GM19035 (cell line): ENCODE measurements around the gene KRTAP21-1.
"Not testable (repeated sequence)": the region's sequence is repeated elsewhere in the genome, so short reads cannot be mapped to it uniquely, and the experiment has no call there.

Experiments used
- ATAC-seq: cut with Tn5 transposase; IDR thresholded peaks from one replicate; pipeline ENCODE4 v1.9.1; 2021; ENCODE audit not compliant: unreplicated experiment

Gene KRTAP21-1

DNA sequence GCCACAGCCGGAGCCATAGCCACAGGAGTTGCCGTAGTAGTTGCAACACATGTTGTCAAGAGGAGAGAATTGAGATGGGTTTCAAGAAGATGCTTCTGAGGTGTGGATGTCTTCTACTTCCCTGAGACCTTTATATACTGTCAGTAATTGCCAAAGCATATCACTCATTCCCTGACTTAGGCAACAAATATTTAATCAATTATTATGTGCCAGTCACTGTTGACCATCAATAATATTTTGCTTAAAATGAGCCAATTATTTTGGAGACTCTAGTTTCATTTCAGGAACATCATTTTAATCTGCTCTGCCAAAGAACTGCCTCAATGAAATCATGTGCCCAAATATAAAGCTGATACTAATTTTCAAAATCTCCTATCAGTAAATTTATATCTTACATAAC, at the start of gene KRTAP21-1:
KRTAP21-1 (minus strand) TSS at position 101 of the 400 bp plus-strand sequence; CDS start at position 51, 50 bp downstream.
- ATAC-seq, result not testable (repeated sequence)

GRCh38 chr21:30800605-30801004, 45.4 kb upstream of the KRTAP21-1 start:
- ATAC-seq, result no peak

GRCh38 chr21:30793581-30794314, 38.5 kb upstream of the KRTAP21-1 start:
- ATAC-seq, result no peak

- ATAC-seq, result no peak
Observed at GRCh38 chr21:30779249-30779648, 24.0 kb upstream of the KRTAP21-1 start.

DNA sequence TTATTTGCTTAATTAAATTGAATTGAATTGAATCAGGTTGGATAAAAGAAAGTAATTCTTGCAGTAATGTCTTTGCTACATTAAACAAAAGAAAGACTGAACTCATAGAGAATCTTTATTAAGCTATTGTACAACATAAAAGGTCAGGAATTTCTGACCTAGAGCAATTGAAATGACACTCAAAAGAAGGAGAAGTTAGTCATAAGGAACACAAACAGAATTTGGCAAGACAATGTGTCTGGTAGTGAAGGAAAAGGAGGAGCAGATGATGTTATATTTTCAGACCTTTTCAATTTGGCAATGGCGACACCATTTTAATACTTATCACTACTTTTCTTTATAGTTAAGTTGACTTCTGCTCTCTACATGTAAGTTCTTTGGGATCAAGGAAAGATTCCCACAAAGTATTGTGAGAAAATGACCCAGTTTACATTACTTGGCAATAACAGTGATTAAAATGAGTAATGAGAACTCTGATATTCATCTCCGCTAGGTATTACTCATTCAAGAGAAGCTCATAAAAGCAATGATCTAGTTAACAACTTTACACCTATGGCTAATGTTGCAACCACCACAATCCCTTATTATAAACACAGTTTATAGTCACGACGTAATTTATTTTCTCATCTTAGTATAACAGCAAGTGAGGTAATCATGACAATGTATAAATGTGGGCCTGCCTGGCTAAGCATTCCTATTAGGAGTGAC, 14.7 kb upstream of the KRTAP21-1 start:
- ATAC-seq, result no peak

- no peak for ATAC-seq
Observed at GRCh38 chr21:30760776-30761175, 5.5 kb upstream of the KRTAP21-1 start.

DNA sequence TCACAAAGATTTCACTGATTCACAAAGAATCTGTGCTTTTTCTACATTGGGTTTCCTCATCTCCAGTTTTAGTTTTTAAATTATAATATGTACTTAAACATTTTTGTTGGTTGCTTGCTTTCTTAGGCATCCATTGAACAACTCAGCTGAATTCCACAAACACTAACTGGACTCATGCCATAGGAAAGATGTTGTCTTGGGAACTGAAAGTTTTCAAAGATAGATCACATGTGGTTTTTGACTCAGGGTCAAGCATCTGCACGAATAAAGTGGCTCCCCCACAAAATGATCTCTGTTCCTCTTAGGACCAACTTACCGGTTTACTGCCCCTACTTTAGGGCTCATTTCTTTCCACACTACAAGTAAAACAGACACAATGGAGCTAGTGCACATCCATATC, 3.1 kb upstream of the KRTAP21-1 start:
- no peak for ATAC-seq

DNA sequence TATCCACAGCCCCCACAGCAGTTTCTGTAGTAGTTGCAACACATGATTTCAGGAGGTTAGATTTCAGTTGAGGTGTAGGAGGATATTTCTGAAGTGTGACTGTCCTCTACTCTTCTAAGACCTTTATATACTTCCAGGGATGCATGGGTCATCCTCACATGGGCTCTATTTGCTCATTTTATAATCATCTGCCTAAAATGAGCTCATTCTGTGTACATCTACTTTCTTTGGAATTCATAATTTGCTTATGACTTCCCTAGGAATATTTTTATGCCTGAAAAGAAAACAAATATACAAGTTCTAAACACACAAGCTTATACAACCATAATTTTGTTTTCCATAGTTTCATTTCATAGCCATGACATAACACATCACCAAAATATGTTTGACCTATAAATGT, 8.1 kb downstream of the KRTAP21-1 start, which contains the start of gene KRTAP21-2:
KRTAP21-2 (minus strand) TSS at position 101 of the 400 bp plus-strand sequence; CDS start at position 44, 57 bp downstream.
- ATAC-seq, result no peak

DNA sequence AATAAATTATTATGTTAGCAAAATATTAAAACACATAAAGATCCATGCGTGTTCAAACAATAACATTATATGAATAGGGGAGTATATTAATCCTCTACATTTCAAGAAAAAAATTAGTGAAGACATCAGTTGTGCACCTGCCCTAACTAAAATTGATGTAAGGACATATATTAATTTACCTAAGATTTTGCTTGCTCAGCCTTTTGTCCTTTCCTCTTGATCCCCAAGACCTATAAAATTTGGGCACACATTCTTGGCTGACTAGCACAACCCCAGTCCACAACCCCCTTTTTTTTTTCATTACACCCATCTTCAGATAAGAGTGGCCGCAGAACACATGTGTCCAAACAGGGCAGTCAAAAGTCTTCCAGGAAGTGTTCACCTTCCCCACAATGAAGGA, 14.8 kb downstream of the KRTAP21-1 start:
- ATAC-seq, result no peak

GRCh38 chr21:30733026-30733425, 22.2 kb downstream of the KRTAP21-1 start:
- ATAC-seq, result no peak

GRCh38 chr21:30726726-30727125, 28.5 kb downstream of the KRTAP21-1 start:
- ATAC-seq, result no peak

DNA sequence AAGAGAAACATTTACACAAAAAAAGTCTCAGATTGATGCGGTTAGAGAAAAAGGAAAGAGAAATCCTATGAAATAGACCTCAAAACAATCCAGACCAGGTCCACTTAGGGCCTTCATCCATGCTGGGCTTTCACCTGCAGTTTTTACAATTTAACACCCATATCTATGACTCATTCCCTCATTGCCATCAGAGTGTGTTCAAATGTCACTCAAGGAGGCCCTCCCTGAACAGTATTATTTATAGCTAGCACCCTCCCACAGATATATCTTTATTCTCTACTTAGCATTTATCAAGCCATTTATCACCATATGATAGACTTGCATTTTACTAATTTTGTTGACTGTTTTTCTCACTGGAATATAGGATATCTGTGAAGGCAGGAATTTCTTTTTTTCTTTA, 35.8 kb downstream of the KRTAP21-1 start:
- ATAC-seq, result no peak

GRCh38 chr21:30718239-30718909, 36.9 kb downstream of the KRTAP21-1 start, which contains the start of gene KRTAP21-3:
KRTAP21-3 (minus strand) TSS chr21:30718777; CDS start chr21:30718759, 18 bp downstream.
- ATAC-seq, result no peak

- ATAC-seq, result no peak
Observed at GRCh38 chr21:30717105-30717504, 38.1 kb downstream of the KRTAP21-1 start.

DNA sequence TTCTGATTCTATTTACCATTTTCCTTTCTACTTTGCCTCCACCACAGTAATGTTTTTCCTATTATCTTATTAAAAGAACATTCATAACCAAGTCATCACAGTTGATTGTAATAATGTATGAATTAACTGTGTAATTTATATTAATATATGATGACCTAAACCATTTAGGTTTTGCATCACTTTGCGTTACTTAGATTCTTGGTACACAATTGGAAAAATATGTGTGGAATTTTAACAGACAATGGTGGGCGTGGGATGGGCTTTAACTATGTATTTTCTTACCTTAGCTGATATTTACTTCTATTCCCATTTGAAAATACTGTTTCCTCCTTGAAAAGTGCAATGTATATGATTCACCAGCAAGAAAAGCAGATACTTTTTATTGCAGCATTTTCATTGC, 40.3 kb downstream of the KRTAP21-1 start:
- no peak for ATAC-seq

- no peak for ATAC-seq
Observed at GRCh38 chr21:30714456-30714855, 40.8 kb downstream of the KRTAP21-1 start.

- ATAC-seq, result no peak
Observed at GRCh38 chr21:30713766-30714165, 41.5 kb downstream of the KRTAP21-1 start.

DNA sequence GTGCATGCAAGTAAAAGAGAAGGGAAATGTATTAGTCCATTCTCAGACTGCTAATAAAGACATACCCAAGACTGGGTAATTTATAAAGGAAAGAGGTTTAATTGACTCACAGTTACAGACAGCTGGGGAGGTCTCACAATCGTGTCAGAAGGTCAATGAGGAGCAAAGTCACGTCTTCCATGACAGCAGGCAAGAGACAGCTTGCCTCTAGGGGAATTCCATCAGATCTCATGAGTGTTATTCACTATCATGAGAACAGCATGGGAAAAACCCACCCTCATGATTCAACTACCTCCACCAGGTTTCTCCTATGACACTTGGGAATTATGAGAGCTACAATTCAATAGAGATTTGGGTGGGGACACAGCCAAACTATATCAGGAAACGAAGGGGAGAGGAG, 44.7 kb downstream of the KRTAP21-1 start:
- ATAC-seq, result no peak

GRCh38 chr21:30707409-30707808, 47.8 kb downstream of the KRTAP21-1 start:
- no peak for ATAC-seq
